Globus pallidus (tissue), 1 donor: Measurements from ENCODE around the gene UBXN2A.

Source experiments
- DNase-seq: peaks from one replicate; pipeline ENCODE4 v3.0.0-alpha.2; 2015; ENCODE audit warnings: low spot score

Gene UBXN2A

GRCh38 chr2:23939987-23940717, at the start of gene UBXN2A:
Gene UBXN2A (plus strand): TSS chr2:23940463. CDS start chr2:23958315, 17,852 bp downstream.
- peak; percentile 79 for DNase-seq

GRCh38 chr2:23900133-23900532, 40.1 kb upstream of the UBXN2A start:
- no peak for DNase-seq

- no peak for DNase-seq
Observed at GRCh38 chr2:23900541-23901322, 39.5 kb upstream of the UBXN2A start.

GRCh38 chr2:23901966-23902846, 38.1 kb upstream of the UBXN2A start:
- DNase-seq: no peak

- no peak for DNase-seq
Observed at GRCh38 chr2:23903034-23903433, 37.2 kb upstream of the UBXN2A start.

GRCh38 chr2:23904215-23904614, 36.0 kb upstream of the UBXN2A start:
- DNase-seq: no peak

- no peak for DNase-seq
Observed at GRCh38 chr2:23904692-23905091, 35.6 kb upstream of the UBXN2A start.

GRCh38 chr2:23905155-23905554, 35.1 kb upstream of the UBXN2A start:
- DNase-seq: no peak

- no peak for DNase-seq
Observed at GRCh38 chr2:23912054-23912453, 28.2 kb upstream of the UBXN2A start.

GRCh38 chr2:23915327-23915726, 24.9 kb upstream of the UBXN2A start:
- DNase-seq: no peak

- DNase-seq: no peak
Observed at GRCh38 chr2:23916727-23917405, 23.4 kb upstream of the UBXN2A start.

GRCh38 chr2:23918837-23919489, 21.3 kb upstream of the UBXN2A start:
- no peak for DNase-seq

- no peak for DNase-seq
Observed at GRCh38 chr2:23924589-23925359, 15.5 kb upstream of the UBXN2A start.

GRCh38 chr2:23925702-23926289, 14.5 kb upstream of the UBXN2A start:
- DNase-seq: peak; percentile 76

- DNase-seq: no peak
Observed at GRCh38 chr2:23926290-23926749, 13.9 kb upstream of the UBXN2A start.

- DNase-seq: peak; percentile 94
Observed at GRCh38 chr2:23926750-23927571, 13.3 kb upstream of the UBXN2A start, which contains the start of gene ATAD2B. Gene ATAD2B (minus strand): TSS chr2:23927123. CDS start chr2:23926770, 353 bp downstream.

GRCh38 chr2:23934259-23934658, 6.0 kb upstream of the UBXN2A start:
- no peak for DNase-seq

- peak; percentile 29 for DNase-seq
Observed at GRCh38 chr2:23940718-23941620, 706 bp downstream of the UBXN2A start.
